GM19324 (cell line): ENCODE measurements around the gene PYROXD2.

ENCODE experiments used
- ATAC-seq: cut with Tn5 transposase; IDR thresholded peaks from one replicate; pipeline ENCODE4 v1.9.1; 2021; ENCODE audit warnings: mild to moderate bottlenecking, moderate library complexity; ENCODE audit not compliant: unreplicated experiment, low FRiP score

Gene PYROXD2

DNA sequence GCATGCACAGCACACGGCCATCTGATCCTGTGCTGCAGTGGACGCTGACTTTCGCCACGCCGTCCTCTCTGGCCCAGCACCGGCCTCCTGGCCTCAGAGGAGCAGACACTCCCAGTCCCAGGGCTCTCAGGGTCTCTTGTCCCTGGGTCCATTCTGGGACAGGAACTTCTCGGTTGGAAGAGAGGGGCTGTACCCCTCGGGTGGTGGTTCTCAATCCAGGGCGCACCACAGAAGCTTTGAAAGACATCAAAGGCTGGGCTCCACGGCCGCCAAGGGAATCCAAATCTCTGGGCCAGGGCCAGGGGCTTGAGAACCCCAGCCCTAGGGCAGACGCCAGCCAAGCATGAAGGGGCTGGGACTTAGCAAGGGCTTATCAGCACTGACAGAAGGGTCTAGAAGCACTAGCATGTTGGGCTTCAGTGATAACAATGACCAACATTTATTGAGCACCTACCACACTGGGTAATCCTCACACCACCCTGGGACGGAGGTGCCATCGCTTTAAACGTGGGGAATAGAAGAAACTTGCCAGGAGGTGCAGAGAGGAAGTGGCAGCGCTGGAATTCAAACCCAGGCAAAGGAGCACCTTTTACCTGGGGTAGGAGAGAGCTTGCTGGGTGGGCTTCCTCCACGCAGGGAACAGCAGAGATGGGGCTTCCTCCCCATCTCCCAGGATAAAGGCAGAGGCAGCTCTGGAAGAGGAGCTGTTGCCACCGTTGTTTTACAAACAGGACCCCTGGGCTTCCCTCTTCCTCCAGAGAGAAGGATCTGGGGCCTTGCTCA, 1.8 kb upstream of the PYROXD2 start:
- ATAC-seq = no peak

DNA sequence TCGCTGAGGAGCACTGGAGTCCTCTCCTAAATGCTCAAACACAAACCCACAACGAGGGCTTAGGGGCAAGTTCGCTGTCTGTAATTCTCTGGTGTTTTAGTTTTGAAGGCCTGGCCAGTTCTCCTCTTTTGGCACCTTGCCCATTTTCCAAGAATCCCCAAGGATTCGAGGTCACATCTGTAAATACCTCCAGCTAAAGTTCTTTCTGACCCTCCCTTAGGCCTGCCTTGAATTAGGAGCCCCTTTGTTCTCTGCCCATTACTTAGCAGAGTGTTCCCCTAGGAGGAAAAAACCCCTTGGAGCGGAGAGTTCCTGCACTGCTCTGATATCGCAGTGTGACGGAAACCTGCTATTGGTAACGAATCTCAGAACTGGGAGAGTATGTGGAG, 743 bp upstream of the PYROXD2 start:
- no peak for ATAC-seq

DNA sequence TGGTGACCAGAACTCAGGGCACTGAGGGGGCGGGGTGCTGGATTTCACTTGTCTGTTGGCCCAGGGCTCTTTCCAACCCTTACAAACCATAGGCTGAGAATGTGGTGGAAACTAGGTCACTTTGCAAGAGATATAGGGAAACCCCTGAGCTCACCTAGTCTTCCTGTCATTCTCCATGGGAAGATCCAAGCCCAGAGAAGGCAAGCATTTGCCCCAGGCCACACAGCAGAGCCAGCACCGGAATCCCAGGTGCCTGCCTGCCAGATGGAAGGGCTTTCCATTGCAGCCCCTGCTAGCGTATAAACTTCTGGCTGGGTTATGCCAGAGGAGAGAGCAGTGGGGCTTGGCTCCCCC, 427 bp downstream of the PYROXD2 start:
- ATAC-seq = no peak

DNA sequence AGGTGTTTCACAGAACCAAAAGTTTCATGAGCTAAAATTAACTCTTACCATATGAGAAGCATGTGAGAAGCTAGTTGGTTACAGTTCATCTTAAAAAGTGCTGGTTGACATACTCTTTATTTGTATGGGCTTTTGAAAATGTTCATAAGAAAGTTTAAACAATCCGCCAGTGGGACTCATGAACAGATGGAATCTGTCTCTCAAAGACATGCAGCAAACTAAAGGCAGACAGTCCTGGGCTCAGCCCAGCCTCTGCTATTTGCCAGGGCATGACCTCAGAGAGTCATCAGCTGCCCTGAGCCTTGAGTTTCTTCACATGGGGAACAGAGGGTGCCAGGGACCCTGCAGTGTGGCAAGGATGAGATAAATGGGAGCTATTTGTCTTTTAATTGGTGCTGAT, 3.2 kb downstream of the PYROXD2 start:
- no peak for ATAC-seq

DNA sequence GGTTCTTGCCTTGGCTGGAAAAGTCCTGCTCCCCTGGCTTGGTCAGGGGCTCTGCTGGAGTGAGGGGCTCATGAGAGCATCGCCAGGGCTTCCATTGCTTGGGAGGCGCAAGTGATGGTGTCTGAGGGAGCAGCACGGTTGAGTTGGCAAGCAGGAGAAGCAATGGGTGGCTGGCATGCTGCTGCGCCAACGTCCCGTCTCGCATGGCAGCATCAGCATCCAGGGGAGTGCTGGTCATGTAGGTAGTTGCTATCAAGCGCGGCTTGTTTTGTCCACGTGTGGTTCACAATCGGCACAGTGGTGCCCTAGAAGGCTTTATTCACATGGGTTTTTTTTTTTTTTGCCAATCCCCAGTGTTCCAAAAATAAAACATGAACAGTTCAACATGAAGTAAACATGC, 3.8 kb downstream of the PYROXD2 start:
- no peak for ATAC-seq

DNA sequence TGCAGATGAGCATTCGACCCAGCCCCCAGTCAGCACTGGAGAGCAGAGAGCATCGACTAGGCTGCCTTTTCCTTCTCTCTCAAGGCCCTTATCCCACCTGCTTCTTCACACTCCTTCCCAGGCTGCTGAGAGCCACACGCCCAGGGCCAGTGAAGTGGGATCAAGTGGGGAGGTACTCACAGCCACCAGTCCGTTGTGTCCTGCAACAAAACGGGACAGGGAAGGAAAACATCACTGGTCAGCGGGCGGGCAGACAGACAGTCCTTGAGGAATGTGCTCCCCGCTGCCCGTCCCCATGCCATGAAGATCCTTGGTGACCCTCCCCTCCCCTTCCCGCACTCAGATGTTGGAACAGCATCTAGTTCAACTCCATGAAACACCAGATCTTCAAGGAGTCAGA, 4.2 kb downstream of the PYROXD2 start:
- ATAC-seq = no peak

DNA sequence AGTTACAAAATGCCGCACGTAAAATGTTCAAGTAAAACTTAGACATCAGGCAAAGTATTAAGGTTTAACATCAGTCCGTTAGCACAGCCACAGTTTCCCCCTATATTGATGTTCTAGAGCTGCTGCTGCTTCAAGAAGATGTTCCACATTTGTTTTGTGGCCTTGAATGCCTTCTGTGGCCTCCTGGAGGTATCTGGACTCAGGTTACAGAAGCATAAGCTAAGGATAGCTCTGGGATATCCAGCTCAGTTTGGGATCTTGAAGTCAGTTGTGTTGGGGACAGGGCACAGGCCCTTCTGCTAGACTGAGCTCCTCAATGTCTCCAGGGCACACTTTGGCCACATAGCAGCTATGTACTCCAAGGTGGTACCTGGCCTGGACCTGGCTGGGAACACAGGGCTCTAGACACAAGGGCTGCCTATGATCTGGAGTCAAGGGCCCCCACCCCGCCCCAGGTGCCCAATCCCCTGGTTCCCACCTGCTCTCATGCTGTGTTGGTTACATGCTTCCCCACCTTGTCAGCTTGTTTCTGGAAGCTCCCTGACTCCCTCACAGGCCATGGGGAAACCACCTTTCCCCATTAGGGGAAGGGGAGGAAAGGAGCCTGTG, 4.7 kb downstream of the PYROXD2 start:
- ATAC-seq = no peak

DNA sequence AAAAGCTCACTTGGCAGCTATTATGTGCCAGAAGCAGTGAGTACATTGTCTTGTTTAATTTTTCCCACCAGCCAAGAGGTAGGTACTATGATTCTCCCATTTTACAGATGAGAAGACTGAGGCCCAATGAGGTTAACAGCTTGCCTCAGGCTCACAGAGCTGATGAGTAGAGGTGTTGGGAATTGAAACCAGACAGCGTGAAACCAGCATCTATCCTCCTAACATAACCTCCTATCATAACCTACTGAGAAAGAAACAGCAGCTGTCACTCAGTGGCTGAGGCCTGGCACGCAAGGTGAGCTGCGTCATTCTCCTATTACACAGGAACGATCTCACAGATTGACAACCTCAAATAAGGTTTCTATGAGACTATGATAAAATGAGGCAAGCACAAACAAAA, 6.2 kb downstream of the PYROXD2 start:
- ATAC-seq = no peak

DNA sequence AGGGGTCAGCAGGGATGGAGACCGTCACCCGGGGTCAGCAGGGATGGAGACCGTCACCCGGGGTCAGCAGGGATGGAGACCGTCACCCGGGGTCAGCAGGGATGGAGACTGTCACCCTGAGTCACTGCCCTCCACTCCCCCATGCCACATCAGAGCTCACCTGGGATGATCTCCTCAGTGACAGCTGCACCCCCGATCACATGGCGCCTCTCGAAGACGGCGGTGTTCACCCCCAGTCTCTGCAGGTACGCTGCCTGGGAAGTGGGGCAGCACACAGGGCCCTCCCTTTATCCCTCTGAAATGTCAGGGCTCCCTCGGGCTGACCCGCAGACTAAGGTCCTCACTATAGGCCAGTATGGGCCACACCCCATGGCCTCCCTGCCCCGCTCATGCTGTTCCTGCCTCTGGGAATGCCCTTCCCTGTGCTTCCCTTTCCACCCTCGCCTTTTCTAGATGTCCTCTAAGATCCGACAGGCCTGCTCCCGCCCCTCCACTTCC, 7.2 kb downstream of the PYROXD2 start:
- ATAC-seq = no peak

DNA sequence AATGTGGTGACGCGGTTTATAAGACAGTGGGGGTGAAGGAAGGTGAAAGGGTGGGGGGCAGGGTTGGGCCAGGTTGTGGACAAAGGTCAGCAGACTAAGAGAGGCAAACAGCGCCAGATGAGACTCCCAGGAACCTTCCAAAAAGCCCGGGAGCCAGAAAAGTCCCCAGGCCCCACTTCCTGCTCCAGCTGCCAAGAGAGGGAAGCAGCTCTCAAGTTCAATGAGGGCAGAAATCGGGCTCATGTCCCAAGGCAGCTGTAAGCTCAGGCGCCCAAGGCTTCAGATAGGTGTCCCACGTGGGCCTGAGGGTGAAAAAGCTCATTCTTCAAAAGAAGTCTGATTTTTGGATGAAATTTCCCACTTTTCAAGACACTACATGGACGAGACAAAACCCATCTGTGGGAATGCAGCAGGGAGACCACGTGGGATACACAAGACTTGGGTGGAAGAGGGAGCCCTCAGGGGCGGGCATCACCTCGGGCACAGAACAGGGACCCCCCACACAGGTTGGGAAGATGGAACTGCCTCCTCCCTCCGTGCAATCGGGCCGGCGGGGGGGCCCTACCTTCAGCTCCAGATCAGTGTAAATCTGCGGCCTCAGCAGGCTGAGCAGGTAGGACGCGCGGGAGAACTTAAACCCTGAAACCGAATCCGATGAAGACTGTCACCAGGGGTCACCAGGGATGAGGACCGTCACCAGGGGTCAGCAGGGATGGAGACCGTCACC, 7.8 kb downstream of the PYROXD2 start:
- no peak for ATAC-seq

DNA sequence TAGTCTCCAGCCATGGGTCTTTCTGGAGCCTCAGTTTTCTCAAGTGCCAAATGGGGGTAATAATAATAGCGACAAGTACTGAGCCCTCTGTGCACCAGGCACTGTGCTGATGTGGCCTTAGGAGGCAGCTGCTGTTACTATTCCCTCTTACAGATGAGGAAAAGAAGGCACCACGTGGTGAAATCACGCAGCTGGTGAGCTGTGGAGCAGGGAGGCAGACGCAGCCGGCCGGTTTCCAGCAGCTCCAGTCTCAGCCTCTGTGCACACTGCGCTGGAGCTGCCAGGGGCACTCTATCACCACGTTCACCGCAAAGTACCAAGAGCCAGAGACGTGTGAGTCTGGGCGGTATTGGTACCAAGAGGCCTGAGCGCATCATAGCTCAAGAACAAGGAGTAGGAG, 9.6 kb downstream of the PYROXD2 start:
- no peak for ATAC-seq

DNA sequence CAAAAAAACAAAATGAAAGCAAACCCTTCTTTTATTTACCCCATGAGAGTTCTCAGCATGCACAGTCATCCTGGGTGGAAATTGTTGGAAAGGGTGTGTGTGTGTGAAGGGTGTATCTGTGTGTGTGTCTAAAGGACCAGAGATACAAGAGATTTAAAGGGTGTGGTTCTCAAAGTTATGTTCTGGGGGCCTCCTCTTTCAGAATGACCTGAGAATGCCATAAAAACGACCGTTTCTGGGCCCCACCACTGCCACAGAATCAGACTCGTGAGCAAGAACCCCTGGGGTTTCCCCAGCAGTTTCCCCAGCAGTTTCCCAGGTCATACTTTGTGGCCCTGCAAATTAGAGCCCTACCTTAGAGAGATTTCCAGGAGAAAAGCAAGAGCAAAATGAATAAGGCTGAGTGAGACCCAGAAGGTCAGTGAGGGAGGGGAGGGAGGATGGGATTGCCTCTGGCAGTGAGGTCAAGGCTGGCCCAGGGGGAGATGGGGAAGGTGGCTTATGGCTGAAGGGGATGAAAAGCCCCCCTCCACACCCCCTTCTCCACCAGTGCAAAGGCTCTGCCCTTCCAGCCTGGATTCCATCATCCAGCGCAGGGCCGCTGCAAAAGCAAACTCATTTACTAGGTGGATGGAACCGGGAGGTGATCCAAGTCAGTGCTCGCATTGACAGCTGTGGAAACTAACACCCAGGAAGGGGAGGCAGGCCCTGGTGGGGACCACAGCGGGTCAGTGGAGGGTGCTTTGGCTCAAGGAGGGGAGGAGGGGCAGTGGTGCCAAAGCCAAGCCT, 10.2 kb downstream of the PYROXD2 start:
- ATAC-seq = no peak

DNA sequence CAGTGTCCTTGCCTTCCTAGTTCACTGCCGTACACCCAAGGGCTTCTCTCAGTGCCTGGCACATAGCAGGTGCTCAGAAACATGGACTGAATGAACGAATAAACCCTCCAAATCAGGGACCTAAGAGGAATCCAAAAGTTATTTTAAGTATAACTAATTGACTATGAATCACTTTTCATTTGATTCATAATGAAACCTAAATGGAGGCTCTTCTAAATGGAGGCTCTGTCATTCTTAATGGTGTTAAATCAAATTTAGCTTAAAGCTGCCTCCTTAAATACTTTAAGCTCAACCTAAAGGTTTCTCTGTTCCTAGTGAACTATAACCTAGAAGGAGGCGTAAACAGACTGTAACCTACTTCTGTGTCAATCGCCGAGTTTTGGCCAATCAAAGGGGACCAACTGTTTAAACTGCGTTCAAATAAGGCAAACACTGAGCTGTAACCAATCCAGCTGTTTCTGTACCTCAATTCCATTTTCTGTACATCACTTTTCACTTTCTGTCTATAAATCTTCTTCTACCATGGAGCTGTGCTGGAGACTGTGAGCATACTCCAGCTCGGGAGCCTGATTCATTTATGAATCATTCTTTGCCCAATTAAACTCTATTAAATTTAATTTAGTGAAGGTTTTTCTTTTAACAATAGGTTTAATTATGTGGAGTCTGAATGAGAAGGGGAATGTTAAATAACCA, 11.0 kb downstream of the PYROXD2 start:
- ATAC-seq = no peak

DNA sequence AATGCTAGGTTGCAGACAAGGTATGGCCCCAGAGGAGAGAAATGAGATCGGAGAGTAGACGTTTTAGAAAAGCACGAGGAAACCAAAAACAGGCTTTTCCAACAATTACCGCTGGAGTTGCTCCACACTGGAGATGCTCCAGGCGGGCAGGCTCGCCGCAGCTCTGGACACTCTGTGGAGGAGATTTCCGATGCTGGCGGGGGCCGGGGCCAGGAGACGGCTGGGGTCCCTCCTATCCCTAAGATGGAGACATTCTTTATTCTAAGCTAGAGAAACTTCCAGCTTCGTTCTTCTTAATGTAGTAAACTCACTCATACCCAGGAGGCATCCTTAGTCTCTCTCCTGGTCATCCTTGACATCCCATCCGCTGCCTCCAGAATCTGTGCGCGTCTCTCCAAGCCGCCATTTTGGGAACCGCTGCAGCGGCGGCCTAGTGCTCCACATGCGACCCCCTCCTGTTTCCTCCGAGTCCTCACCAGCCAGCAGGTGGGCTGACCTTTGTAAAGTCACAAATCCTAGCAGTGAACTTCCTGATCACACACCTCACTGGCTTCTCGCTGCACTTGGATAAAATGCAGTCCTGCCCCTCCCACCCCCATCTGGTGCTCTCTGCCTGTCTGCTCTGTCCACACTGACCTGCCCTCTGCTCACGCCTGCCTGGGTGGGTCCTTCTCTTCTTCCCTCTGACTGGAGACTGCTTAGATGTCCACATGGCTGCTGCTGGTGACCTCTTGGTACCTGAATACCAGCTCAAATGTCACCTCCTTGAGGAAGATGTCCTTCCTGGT, 11.9 kb downstream of the PYROXD2 start:
- no peak for ATAC-seq

DNA sequence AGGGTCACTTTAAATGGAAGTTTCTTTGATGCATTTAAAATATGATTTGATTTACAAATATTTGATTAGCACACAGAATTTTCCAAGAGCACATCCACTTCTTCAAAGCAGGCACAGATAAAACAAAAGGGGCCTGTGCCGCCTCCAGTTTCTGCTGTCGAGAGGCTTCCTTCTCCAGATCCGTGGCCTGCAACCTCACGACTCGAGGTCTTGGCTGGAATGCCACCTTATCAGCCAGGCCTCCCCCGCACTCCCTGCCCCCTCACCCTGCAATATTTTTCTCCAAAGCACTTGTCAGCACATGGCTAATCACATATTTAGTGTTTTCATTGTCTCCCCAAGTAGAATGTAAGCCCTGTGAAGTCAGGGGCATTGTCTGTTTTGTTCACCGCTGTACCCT, 12.5 kb downstream of the PYROXD2 start:
- no peak for ATAC-seq

DNA sequence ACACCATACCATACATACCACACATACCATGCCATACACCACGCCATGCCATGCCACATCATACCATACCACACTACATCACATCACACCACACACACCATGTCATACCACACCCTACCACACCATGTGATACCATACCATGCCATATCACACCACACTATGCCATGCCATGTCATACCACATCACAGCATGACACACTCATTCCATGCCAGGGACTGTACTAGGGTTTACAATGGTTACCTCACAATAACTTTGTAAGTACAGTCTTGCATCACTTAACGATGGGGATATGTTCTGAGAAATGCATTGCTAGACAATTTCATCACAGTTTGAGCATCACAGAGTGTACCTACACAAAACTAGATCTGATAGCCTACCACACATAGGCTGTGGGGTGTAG, 14.5 kb downstream of the PYROXD2 start:
- no peak for ATAC-seq

DNA sequence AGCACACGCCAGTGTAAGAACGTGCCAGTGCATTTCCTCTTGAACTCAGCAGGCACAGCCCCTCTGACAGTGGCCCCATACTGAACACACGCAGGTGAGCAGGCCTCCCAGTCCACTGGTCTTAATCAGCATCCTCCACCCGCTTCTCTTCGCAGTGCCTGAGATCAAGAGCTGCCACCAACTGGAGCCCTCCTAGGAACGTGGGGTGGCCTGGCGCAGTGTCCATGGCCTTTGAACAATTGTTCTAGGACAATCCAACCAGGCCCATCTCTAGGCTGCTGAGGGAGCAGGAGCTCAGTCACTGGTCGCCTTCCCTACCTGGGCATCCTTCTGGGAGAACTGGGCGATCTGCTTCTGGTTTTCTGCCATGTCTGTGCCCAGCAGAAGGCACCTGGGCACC, 15.2 kb downstream of the PYROXD2 start:
- no peak for ATAC-seq

DNA sequence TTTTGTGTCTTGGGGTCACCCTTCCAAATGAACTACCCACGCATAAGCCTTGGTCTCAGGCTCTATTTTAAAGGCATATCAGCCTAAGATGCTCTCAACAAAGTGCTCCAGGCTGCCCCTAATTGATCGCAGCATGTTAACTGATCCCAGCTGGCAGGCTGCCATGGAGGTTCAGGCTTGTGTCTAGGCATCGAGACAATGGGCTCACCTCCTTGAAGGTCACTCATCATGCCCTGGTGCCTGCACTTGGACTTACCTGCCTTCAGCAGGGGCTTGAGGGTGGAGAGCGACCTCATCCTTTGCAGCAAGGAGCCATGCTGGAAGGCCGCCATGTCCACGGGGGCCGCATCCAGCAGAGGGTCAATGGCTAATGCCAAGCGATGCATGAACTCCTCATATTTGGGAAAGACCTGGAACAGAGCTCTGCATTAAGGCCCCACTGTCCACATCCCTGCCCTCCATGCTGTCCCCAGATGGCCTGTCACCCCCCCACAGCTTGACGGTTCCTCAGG, 17.8 kb downstream of the PYROXD2 start:
- ATAC-seq = no peak
